ENCODE data around the gene SLC20A1. TPM values are rescaled to one million over a fixed set of nuclear protein-coding genes. Genes with fewer than 3 reads are reported as not detected.

SLC20A1 gene
- polyA plus RNA-seq, 1 experiment = 25.3 TPM

DNA sequence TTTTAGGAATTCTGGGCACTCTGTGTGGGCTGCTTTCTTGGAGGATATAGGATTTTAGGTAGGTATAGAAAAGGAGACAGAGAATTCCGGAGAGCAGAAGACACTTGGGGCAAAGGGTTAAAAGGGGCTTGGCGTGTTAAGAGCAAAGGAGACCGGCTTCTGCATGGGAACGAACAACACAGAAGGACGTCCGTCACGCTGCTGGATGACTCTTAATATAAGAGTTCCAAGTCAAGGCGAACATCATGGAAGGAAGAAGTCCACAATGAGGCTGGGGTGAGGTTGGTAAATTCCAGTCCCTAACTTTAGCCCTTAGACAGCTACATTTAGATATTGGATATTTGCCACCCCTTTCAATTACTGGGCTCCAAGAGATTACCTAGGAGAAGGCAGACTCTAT, 15.9 kb upstream of the SLC20A1 start:
- CTCF ChIA-PET = interaction anchor here (0.7 to 10.9 kb wide), 4 partner anchors 14 to 98 kb away, joined by 3 to 251 read pairs (median 48); partner anchors contain the start of gene SLC20A1

DNA sequence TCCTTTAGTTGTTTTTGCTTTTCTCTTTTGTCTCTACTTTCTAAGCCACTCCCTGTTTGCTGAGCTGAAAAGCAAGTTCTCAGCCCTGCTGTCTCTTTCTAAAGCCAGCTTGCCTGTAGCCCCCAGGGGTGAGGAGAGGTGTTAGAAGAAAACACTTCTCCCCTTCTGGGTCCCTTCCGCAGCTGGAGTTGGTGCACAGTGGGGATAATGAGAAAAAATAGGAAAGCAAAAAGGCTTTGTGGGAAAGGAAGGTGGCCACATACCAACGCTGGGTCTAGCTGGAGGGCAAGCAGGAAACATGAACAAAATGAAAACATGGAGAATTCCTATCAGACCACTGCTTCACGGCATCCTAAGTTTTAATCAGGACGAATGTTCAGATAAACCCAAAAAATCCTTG, 15.5 kb upstream of the SLC20A1 start:
- TF ChIP-seq, protein P1, sequence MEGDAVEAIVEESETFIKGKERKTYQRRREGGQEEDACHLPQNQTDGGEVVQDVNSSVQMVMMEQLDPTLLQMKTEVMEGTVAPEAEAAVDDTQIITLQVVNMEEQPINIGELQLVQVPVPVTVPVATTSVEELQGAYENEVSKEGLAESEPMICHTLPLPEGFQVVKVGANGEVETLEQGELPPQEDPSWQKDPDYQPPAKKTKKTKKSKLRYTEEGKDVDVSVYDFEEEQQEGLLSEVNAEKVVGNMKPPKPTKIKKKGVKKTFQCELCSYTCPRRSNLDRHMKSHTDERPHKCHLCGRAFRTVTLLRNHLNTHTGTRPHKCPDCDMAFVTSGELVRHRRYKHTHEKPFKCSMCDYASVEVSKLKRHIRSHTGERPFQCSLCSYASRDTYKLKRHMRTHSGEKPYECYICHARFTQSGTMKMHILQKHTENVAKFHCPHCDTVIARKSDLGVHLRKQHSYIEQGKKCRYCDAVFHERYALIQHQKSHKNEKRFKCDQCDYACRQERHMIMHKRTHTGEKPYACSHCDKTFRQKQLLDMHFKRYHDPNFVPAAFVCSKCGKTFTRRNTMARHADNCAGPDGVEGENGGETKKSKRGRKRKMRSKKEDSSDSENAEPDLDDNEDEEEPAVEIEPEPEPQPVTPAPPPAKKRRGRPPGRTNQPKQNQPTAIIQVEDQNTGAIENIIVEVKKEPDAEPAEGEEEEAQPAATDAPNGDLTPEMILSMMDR (IDR thresholded peaks at IDR 0.05; ENCODE audit: insufficient read depth, low read depth, low read length) = no peak
- no peaks in the 10 kb centered on the region for H3K36me3 ChIP-seq (ENCODE audit: control insufficient read depth, insufficient read depth, low read length)
- POLR2A ChIA-PET = no interaction called here
- DNase-seq (ENCODE audit: low read depth) = no peak
- no peak overlapping the region for H3K4me3 ChIP-seq (ENCODE audit: low read depth, low read length)
- no peaks in the 10 kb centered on the region for H3K27me3 ChIP-seq (ENCODE audit: control insufficient read depth, insufficient read depth, low read length)
- CTCF ChIA-PET = interaction anchor here (0.6 to 10.9 kb wide), 5 partner anchors 13 to 97 kb away, joined by 3 to 251 read pairs (median 13); partner anchors contain the start of gene SLC20A1

More for the DNA sequence above, 15.9 kb upstream of the SLC20A1 start:
- Histone ChIP-seq H3K4me3 (ENCODE audit: low read depth, low read length) (no peak overlapping the region), H3K27me3 (ENCODE audit: control insufficient read depth, insufficient read depth, low read length) (no peaks in the 10 kb centered on the region), H3K36me3 (ENCODE audit: control insufficient read depth, insufficient read depth, low read length) (no peaks in the 10 kb centered on the region)
- TF ChIP-seq, protein P1 (IDR thresholded peaks at IDR 0.05; ENCODE audit: insufficient read depth, low read depth, low read length) = no peak
- POLR2A ChIA-PET = no interaction called here
- DNase-seq (ENCODE audit: low read depth) = no peak

DNA sequence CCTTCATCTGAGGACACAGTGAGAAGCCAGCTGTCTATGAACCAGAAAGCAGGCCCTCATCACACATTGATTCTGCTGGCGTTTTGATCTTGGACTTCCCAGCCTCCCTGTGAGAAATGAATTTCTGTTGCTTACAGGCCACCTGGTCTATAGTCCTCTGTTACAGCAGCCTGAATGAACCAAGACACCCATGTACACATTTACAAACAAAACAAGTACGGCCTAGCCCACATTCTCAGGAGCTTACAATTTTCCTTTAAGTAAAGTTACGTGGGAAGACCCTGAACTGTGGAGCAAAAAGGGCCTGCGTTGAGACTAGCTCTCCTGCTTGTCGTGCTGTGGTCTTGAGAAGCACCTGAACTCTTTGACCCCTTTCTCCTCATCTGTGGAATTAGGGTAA, 12.0 kb upstream of the SLC20A1 start:
- CTCF ChIA-PET = interaction anchor here (3.1 kb wide), 1 partner anchor 92 kb away, joined by 6 read pairs; no protein-coding TSS in a partner anchor
- no peak for DNase-seq (ENCODE audit: low read depth)
- POLR2A ChIA-PET = no interaction called here
- no peaks in the 10 kb centered on the region for H3K27me3 ChIP-seq (ENCODE audit: control insufficient read depth, insufficient read depth, low read length)
- no peak overlapping the region for H3K4me3 ChIP-seq (ENCODE audit: low read depth, low read length)
- TF ChIP-seq, protein P1 (IDR thresholded peaks at IDR 0.05; ENCODE audit: insufficient read depth, low read depth, low read length) = no peak
- no peaks in the 10 kb centered on the region for H3K36me3 ChIP-seq (ENCODE audit: control insufficient read depth, insufficient read depth, low read length)

DNA sequence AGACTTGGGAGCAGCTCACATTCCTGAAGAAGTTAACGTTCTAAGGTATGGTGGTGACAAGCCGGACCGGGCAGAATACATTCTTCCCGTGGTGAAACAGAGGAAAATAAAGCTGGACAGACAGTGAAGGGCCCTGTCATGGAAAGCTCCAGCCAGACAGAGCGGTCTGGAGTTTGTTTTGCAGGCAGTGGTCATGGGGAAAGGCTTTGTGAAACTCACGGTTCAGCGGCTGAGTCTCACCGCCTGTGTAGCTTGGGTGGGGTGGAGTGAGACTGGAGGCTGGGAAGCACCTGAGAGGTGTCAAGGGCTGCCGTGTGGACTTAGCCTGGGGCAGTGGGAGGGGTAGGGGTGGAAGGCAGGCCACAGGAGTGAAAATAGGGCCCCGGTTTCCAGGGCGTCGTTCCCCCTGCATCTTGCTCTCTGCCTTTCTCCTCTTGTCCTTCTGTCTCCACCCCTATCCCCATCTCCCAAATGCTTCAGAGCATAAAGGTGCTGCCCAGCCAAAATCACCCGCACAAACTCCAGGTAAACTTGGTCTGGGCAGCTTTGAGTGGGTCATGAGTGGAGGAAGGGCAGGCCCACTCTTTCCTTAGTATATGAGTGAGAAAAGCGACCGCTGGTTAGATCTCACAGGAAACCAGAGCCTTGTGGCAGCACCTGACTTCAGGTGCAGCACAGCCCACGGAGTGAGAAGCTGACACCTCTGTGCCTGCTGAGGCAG, 11.4 kb upstream of the SLC20A1 start:
- POLR2A ChIA-PET = no interaction called here
- Histone ChIP-seq H3K4me3 (ENCODE audit: low read depth, low read length) (no peak overlapping the region), H3K27me3 (ENCODE audit: control insufficient read depth, insufficient read depth, low read length) (no peaks in the 10 kb centered on the region), H3K36me3 (ENCODE audit: control insufficient read depth, insufficient read depth, low read length) (no peaks in the 10 kb centered on the region)
- no peak for DNase-seq (ENCODE audit: low read depth)
- CTCF ChIA-PET = interaction anchor here (0.5 to 3.1 kb wide), 2 partner anchors 57 to 91 kb away, joined by 3 to 6 read pairs; no protein-coding TSS in a partner anchor
- TF ChIP-seq, protein P1 (IDR thresholded peaks at IDR 0.05; ENCODE audit: insufficient read depth, low read depth, low read length) = no peak

DNA sequence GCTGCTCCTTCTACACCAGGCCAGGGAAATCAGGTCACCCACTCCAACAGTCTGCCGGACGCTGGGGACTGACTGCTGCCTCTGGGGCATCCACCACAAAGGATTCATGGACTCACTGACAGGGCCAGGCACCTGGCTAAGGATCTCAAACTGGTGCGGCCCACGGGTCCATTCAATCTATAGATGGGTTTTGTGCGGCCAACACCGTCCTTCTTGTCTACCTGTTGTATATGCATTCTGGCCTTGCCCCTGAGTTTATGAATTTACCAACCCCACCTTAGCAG, 10.9 kb upstream of the SLC20A1 start:
- TF ChIP-seq, protein P1 (IDR thresholded peaks at IDR 0.05; ENCODE audit: insufficient read depth, low read depth, low read length) = no peak
- no peak for DNase-seq (ENCODE audit: low read depth)
- ChIA-PET CTCF (interaction anchor here (3.1 kb wide), 1 partner anchor 91 kb away, joined by 6 read pairs; no protein-coding TSS in a partner anchor), POLR2A (no interaction called here)
- Histone ChIP-seq H3K4me3 (ENCODE audit: low read depth, low read length) (no peak overlapping the region), H3K36me3 (ENCODE audit: control insufficient read depth, insufficient read depth, low read length) (no peaks in the 10 kb centered on the region), H3K27me3 (ENCODE audit: control insufficient read depth, insufficient read depth, low read length) (no peaks in the 10 kb centered on the region)

Data from BJ (cell line).